HG03039 (cell line): ENCODE measurements around the gene DCANP1.

Experiments used
- ATAC-seq: cut with Tn5 transposase; IDR thresholded peaks from one replicate; pipeline ENCODE4 v1.9.1; 2021; ENCODE audit warnings: mild to moderate bottlenecking, moderate library complexity; ENCODE audit not compliant: unreplicated experiment

DCANP1 gene

DNA sequence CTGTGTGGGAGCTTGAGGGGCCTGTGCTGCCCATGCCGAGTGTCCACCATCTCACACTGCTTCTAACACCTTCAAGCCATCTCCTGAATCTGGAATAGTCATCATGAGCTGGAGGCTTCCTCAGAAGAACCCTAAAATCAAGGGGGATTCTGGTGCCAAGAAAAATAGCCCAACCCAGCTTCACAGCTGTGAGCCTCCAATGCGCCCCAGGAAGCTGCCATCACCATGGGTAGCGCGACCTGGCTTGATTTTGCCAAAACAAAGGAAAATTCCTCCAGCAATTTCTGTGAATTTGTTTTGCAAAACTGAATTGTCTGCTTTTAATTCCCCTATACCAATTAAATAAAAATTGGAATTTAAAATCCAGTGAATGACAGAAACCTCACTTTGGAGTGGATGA is 11.2 kb upstream of the DCANP1 start:
- ATAC-seq = no peak

DNA sequence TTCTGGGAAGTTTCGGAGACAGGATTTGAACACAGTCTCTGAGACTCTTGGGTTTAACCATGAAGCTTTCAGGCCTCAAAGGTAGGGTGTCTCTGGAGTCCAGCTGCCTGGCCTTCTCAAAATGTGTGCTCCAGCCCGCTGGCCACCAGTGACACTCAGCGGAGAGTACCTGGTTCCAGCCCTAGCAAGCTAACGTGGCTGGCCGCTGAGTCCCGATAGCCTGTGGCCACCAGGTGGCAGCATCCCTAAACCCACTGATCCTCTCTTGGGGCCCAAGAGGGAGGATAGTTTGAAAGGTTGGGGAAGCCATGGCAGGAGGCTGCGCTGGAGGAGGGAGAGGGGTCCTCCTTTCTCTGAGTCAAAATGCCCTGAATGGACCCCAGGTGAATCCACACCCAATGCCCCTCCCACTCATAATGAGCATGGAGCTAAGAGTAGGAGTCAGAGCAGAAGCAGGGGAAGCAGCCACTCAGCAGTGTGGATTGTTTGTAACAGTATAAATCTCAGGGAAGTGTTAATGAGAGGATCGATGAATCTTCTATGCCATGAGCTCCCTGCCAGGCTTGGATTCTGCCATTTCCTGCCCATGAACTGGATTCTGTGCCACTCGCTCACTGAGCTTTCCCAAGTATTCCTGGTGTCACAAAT is 10.4 kb upstream of the DCANP1 start:
- no peak for ATAC-seq

DNA sequence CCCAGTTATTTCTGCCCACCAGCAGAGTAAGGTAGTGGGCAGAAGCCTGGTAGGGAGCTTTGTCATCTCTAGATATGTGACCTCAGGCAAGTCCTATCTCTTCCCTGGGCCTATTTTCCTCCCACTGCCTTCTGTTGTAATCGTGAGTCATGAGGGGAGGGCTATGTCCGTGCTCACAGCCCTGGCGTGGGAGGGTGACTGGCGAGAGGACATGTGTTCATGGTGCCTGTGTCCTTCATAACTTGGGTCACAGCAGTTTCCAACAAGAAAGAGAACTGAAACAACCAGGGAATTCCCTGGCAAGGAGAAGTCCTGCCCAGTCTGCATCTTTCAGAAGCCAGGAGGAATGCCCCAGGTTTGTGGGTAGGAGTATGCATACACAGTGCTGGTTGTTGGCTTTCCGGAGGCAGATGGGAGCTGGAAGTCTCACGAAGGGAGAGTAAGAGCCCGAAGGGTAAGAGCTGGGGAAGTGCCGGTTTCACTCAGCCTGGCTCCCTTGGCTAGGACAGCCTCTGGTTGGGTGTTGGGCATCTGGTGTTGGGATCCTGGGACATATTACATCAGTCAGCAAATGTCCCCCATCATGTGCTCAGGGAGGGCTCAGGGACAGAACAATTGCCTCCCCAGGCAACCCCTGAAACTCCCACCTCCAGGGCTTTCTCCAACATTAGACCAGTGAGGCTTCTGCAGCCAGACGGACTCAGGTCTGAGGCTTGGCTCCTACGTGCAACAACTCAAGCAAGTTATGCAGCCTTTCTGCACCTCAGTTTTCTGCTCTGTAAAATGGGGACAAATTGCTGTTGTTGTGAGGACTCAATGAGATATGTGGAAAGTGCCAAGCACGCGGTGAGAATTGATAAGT is 9.3 kb upstream of the DCANP1 start:
- ATAC-seq = peak; percentile 79

DNA sequence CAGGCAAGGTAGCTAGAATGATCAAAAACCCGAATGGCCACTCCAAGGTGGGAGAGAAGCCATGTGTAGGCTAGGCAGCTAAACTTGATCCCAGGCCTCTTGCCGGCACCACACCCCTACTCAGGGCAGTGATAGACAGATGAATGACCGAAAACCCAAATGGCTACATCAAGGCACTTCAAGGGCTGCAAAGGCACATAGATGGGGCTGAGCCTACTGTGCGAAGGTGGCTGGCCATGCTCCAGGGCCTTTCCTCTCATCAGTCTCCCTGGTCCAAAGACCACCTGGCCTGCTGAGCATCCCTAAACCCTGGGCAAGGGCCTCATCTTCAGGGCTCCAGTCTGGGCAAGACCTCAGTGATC is 8.7 kb upstream of the DCANP1 start:
- ATAC-seq = no peak

DNA sequence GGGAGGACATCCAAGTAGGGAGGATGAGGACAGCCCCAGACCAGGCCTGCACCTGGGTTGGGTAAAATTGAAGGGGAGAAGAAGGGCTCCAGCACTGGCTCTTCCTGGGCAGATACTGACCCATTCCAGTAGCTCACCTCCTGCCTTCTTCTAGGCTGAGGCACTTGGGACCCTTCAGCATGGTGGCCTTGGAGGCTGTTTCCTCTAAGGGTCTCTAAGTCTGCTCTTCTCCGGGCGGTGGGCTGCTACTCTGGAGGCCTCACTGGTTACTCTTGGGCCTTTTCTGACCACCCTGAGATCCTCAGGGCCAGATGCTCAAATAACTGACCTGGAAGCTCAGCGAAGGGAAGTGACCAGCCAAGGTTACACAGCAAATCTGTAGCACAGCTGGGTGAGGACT is 7.8 kb upstream of the DCANP1 start:
- no peak for ATAC-seq

DNA sequence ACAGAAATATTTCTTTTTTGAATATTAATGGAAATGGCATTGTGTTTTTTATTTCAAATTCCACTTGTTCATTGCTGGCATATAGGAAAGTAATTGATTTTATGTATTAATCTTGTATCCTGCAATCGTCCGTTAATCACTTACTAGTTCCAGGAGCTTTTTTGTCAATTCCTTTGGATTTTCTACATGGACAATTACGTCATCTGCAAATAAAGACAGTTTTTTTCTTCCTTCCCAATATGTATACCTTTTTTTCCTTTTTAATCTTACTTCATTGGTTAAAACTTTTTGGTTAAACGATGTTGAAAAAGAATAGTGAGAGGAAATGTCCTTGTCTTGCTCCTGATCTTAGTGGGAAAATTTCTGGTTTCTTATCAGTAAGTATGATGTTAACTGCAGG is 6.5 kb upstream of the DCANP1 start:
- no peak for ATAC-seq

DNA sequence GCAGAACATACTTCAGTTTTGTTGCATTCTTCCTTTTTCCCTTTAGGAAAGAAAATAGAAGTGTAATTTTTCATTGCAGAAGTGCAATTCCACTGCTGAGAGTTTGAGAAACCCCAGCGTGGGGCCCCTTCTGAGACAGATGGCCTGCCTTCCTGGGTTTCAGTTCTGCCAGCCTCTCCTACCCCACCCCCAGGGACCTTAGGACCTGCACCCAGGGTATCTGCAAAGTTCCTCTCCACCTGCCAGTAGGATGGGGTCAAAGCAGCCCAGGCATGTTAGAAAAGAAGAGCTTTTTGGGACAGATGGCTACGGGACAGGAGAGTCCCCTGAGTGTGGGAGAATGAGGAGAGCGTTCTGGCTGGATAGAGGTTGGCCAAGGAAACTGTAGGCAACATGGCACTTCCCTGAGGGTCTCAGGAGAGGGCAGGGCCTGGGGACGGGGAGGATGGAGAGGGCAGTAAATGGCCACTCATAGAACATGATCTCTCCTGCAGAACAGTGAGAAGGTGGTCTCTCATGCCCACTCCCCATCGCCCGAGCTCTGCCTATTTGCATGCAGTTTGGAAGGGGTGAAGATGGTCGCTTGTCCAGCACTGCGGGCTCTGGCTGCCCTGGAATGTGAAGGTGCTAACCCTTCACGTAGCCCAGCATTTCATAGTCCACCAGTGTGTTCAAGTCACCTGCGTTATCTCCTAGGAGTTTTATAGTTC is 5.3 kb upstream of the DCANP1 start, which contains the start of gene TIFAB:
Gene TIFAB, minus strand, starts transcription at position 31 of the 710 bp plus-strand sequence. CDS start 2,412 bp downstream, outside the sequence.
- ATAC-seq = no peak

DNA sequence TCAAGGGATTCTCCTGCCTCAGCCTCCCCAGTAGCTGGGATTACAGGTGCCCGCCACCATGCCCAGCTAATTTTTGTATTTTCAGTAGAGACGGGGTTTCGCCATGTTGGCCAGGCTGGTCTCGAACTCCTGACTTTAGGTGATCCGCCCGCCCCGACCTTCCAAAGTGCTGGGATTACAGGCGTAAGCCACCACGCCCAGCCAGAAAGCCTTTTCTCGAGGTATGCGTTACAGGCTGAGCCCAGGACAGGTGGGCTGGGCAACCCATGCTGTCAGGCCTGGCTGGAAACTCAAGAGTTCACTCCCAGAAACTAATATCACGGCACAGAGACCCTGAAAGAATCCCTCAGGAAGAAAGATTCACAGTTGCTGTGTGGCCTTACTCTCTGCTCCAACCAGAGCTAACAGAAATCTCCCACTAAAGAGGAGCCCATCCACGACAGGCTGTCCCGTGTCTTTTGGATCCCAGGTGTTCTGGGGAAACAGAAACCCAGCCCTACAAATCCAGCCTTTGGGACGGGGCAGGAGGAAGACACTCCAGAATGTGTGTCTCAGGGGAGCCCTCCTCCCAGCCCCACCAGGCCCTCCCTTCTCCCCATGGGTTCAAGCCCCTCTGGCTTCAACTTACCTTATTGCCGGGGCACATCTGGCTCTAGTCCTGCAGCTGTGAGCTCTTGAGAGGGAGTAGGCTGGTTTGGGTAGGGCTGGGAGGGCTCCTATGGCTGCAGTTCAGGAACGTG is 4.6 kb upstream of the DCANP1 start:
- ATAC-seq = no peak

DNA sequence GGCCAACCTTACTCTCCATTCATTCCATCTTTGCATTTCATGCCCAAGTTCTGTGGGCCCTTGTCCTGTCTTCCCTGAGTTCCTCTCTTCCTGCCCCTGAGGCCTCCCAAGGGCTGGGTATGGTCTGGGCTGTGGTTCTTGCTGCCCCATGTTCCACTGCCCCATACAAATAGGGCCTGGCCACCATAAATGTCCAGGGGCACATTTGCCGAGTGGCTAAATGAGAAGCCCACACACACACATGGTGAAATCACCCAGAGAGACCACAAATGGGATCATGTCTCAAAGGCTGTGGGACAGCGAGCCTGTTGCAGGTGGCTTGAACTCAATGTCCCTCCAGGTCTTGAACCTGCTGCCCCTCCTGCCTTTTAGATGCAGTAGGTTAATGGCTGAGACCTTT is 3.8 kb upstream of the DCANP1 start:
- no peak for ATAC-seq

DNA sequence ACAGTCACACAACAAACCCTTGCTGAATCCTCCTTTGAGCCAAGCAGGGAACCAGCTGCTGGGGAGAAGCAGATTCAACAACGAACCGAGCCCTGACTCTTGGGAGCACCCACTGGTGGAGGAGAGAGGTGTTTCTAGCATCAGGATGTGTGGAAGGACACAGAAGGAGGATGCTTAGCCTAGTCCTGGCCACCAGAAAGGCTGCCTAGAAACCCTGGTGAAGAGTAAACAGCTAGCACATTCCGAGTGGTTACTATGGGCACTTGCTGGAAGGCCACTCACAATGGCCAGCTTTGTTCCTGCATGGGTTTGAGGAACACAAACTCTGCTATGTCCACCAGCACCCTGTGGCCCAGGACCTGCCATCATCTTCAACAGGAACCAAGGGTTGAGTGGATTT is 3.2 kb upstream of the DCANP1 start:
- ATAC-seq = no peak

DNA sequence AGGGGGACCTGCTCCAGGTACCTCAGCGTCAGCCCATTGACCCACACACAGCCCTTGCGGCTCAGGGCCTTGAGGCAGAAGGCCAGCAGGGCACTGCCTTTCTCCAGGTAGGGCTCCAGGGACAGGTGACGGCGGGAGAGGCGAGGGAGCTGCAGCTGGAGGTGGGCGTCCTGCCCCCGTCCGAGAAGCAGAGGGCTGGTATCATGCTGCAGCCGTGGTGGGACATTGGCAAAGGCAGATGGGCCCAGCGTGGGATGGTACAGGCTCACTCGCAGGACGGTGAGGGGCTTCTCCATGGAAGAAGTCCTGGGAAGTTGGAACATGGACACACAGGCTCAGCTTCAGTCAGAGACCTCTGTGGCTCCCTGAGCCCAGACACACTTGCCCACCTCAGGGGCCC is 2.5 kb upstream of the DCANP1 start:
- no peak for ATAC-seq

DNA sequence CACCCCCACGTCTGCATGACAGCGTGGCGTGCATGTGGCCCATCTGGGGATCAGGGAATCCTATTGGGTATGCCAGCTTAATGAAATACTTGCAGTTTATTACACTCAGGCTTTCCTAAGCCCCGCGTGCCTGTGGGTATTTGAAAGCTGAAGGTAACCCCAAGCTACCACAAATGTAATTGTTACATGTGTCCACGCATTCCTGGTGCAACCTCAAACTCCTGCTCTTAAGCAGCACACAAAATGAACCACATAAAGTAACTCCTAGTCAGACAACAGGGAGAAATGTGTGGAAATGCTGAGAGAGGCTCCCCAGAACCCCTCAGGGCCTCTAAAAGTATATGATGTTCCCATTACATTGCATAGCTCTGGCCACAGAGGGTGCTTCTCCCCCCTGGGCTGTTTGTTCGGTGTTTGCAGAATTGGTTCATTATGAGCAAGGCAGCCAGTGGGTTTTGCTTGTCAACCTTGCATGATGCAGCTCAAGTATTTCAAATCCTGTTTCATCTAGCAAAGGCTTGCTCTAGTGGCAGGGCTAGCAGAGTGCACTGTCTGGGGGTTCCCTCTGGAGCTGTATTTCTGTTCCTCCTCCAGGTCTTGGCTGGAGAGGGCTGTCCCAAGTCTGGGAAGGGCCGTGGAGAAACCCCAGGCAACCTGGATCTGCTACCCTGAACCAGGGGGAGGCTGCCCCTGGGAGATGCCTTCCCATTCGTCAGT is 1.8 kb upstream of the DCANP1 start:
- ATAC-seq = no peak

DNA sequence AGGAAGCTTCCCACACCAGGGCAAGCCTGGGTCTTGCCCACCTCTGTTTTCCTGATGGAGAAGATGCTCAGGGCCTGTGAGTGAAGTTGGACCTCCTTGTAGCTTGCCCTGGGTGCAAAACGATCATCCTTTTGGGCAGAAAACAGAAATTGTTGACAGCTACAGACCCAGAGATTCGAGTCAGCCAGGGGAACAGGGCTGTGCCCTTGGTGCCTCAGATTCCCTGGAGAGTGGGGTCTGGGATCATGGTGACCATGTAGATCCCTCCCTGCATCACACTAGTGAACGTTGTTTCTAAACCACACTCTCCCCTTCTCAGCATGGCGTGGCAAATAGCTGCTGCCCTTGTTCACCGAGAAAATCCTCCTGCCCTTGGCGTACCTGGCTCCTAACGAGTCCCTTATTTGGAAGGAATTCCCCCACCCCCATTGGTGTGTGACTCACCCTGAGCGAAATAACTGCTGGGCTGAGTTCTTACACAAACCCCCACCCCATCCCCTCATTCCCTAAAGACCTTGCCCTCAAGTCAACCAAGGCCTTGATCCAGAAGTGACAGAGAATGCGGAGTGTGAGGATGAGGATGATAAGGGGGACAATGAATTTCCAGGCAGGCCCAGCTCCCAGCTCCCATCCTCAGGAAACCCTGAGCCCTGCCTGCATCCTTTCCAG is 1.1 kb upstream of the DCANP1 start:
- no peak for ATAC-seq

DNA sequence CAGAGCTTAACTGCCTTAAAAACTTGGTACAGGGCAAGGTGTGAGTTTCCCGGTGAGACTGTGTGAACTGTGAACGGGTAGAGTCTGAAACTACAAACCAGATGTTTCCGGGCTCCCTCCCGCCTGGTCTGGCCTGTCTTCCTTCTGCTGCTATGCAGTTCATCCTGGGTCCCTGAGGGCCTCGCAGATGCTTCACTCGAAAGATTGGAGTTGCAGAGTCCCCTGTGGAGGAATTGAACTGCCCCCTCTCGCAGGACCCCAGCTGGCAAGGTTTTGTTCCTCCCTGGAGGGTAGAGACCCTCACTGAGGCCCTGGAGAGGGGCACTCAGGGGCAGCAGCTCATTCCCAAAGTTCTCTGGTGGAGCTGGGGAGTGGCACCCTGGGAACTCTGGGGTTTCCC is 533 bp downstream of the DCANP1 start:
- ATAC-seq = no peak

DNA sequence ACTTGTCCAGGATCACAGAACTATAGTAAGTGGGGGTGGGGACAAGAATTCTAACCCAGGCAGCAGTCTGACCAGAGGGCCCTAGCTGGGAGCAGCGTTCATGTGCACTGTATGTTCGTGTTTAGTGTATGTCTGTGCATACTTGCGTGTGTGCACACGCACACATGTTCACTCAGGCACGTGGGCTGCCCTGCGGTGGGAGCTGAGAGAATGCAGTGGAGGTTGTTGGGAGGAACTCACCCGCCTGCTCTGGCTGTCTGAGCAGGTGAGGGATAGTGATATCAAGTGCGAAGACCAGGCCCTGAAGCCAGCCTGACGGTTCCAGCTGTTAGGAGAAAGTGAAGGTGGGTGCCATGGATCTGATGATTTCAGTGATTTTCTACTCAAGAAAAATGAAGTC is 942 bp downstream of the DCANP1 start:
- ATAC-seq = no peak

DNA sequence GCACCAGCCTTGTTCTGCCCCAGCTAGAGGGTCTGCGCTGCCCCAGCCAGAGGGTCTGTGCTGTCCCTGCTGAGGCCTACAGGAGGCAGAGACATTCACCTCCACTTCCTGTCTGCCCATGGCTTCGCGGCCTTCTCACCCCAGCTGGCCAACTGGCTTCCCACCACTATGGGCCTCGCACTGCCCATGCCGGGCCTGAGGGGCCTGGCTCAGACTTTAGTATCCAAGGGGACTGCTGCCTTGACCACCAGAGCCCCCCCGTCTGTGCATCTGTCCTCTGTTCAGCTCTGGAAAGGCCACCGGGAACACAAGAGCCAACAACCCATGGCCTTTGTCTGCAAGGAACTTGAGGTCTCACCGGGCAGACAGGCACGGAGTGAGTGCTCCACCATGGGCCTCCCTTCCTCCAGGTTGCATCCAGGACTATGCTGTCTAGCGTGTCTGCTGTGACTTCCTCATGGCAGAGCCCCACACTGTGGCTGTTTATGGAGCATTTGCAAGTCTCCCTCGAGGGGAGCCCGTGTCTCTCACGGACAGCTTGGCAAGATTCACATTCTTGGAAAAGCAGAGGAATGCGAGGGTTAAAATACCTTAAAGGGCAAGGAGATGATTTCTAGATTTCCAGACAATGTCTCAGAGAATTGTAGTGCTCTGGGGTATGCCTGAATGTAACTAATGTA is 1.7 kb downstream of the DCANP1 start:
- ATAC-seq = no peak

DNA sequence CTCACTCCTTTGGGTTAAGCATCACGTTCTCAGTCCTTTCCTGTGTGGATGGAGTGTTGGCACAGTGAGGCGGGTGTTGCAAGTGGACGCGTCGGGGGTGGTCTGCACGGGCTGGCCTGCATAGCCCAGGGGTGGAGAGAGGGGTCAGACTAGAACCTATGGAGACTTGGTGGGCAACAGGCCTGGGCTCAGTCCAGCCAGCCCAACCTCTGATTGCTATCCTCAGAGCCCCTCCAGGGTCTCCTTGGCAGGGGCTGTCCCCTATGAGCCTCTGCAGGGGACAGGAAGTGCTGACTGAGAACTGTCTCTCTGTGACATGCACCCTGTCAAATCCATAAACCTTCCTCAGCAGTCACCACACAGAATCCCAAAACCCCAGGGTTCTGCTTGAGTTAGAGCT is 2.3 kb downstream of the DCANP1 start:
- ATAC-seq = no peak

DNA sequence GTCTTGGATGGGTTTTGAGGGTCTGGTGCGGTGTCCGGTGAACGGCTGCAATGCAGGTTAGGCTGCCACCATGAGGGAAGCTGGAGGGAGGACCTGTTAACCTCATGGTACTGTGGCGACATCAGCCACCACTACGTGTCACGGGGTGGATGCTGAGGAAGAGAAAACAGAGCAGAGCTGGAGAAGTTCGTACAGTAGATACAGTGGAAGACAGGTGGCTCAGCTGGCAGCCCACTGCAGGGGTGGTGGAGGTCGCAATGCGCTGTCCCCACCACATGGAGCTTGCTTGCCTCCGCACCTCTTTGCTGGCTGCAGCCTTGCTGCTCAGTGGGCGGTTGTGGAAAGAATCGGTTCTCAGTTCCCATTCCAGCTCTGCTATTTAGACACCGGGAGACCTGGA is 2.8 kb downstream of the DCANP1 start:
- ATAC-seq = no peak

DNA sequence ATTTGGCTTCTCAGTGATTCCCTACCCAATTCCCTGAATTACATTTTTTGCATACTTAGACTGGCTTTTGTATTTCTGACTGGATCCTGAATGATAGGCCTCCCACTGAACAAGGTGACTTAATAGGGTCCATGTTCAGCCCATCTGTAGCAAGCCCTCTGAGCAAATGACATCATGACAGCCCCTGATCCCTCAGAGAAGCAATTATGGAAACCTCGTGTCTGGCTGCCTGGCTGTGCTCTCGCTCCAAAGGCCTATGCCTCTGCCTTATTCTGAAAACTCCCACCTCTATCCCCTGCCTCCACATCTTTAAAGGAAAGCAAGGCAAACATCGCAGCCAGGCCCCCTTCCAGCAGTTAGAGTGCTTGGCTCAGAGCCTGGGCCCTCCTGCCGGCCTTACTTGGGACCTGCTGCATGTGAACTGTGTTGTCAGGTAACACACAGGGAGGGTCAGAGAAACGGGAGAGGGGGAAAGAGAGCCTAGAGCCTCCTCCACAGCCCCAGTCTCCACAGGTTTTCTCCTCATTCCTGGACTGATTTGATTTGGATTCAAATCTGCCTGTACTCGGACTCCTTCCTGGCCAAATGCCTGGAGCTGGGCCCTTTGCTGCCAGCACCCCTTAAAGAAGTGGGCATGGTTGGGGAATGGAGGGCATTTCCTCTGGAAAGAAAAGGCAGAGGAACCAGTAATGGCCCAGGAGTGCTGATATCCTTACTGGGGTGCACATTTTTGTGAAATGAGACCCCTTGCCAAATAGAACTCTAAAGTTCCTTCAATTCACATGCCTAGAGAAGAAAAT is 3.8 kb downstream of the DCANP1 start:
- no peak for ATAC-seq
